SK-N-SH (cell line): ENCODE results near the gene PLEKHA4. TPM values are rescaled to one million over a fixed set of nuclear protein-coding genes. Genes with fewer than 3 reads are reported as not detected.

ENCODE experiments used
- CTCF ChIA-PET: fragments of 300-600, 350-600 bp; formaldehyde crosslinking; extraction: SDS; loops from one replicate; lab custom pipeline; 2021; lab: Yijun Ruan, JAX
- POLR2A ChIA-PET: fragments of 350-600 bp; sonication (Branson Sonifier 250); formaldehyde crosslinking; extraction: SDS; loops from one replicate; lab custom pipeline; 2020; ENCODE audit warnings: antibody characterized with exemption, inconsistent platforms; lab: Yijun Ruan, JAX
- DNase-seq: peaks from one replicate; pipeline ENCODE4 v3.0.0; 2012
- H2AFZ ChIP-seq: fragments of 200-600 bp; sonication (generic); 2 replicates; pipeline ENCODE4 v1.8.1; 2016; ENCODE audit warnings: antibody characterized with exemption, mild to moderate bottlenecking, low read depth
- H3F3A ChIP-seq: fragments of 200-600 bp; sonication (generic); replicated peaks from 2 replicates; pipeline ENCODE3; 2016; ENCODE audit warnings: antibody characterized with exemption, mild to moderate bottlenecking; ENCODE audit not compliant: insufficient read depth
- H3K27ac ChIP-seq, 2 experiments: fragments of 200-500 bp in 1 of 2; fragments of 200-600 bp in 1 of 2; sonication (Bioruptor generic) in 1 of 2; sonication (generic), shearing (Covaris generic) in 1 of 2; 2 replicates each; pipeline versions ENCODE4 v1.5.1 to v1.6.1; 2014 to 2016; ENCODE audit warnings: low read depth in 2 of 2, inconsistent platforms in 1 of 2, low read length in 1 of 2, mild to moderate bottlenecking in 1 of 2, mixed read lengths in 1 of 2
- H3K27me3 ChIP-seq: fragments of 200-600 bp; sonication (generic), shearing (Covaris generic); 2 replicates; pipeline ENCODE4 v1.6.1; 2016; ENCODE audit warnings: mixed run types; ENCODE audit not compliant: insufficient read depth
- H3K36me3 ChIP-seq, 2 experiments: fragments of 200-500 bp in 1 of 2; fragments of 200-600 bp in 1 of 2; sonication (Bioruptor generic) in 1 of 2; sonication (generic) in 1 of 2; replicated peaks in 1 of 2; 2 replicates each; pipeline versions ENCODE3 to v1.5.1; 2014 to 2016; ENCODE audit warnings: low read length in 1 of 2, mild to moderate bottlenecking in 1 of 2; ENCODE audit not compliant: insufficient read depth in 2 of 2, control insufficient read depth in 1 of 2
- H3K4me1 ChIP-seq, 2 experiments: fragments of 200-500 bp in 1 of 2; fragments of 200-600 bp in 1 of 2; sonication (Bioruptor generic) in 1 of 2; sonication (generic), shearing (Covaris generic) in 1 of 2; 2 replicates each; pipeline versions ENCODE4 v1.5.1 to v1.6.1; 2014 to 2016; ENCODE audit warnings: low read depth in 1 of 2, low read length in 1 of 2, mixed run types in 1 of 2; ENCODE audit not compliant: insufficient read depth in 2 of 2, control insufficient read depth in 1 of 2
- H3K4me2 ChIP-seq: fragments of 200-600 bp; sonication (generic), shearing (Covaris generic); 2 replicates; pipeline ENCODE4 v1.6.1; 2017; ENCODE audit warnings: mixed run types
- H3K4me3 ChIP-seq, 2 experiments: fragments of 200-500 bp in 1 of 2; fragments of 200-600 bp in 1 of 2; sonication (Bioruptor generic) in 1 of 2; sonication (generic), shearing (Covaris generic) in 1 of 2; 2 replicates each; pipeline versions ENCODE4 v1.5.1 to v1.8.1; 2014 to 2016; ENCODE audit warnings: low read depth in 2 of 2, inconsistent platforms in 1 of 2, low read length in 1 of 2, mild to moderate bottlenecking in 1 of 2, mixed read lengths in 1 of 2, moderate library complexity in 1 of 2
- H3K79me2 ChIP-seq: fragments of 200-600 bp; sonication (generic); 2 replicates; pipeline ENCODE4 v1.8.1; 2017; ENCODE audit warnings: mild to moderate bottlenecking; ENCODE audit not compliant: insufficient read depth
- H3K9ac ChIP-seq: fragments of 200-600 bp; sonication (generic); 2 replicates; pipeline ENCODE4 v1.6.1; 2017; ENCODE audit warnings: mixed run types
- H3K9me2 ChIP-seq: fragments of 200-600 bp; sonication (generic); 2 replicates; pipeline ENCODE4 v1.6.1; 2017; ENCODE audit warnings: mixed run types
- H3K9me3 ChIP-seq: fragments of 200-600 bp; sonication (generic); 2 replicates; pipeline ENCODE4 v1.6.1; 2017; ENCODE audit warnings: mixed run types, mild to moderate bottlenecking, moderate library complexity
- H4K20me1 ChIP-seq: fragments of 200-600 bp; sonication (generic); 2 replicates; pipeline ENCODE4 v1.6.1; 2017; ENCODE audit warnings: mild to moderate bottlenecking, mixed run types; ENCODE audit not compliant: insufficient read depth
- CHD2 ChIP-seq: fragments of 150-350 bp; IDR thresholded peaks from 2 replicates; pipeline ENCODE4 v1.6.1; 2018; ENCODE audit warnings: low read length; ENCODE audit not compliant: partially characterized antibody
- CTCF ChIP-seq: fragments of 200-600 bp; sonication (generic); IDR thresholded peaks from 2 replicates; pipeline ENCODE4 v1.6.1; 2017; ENCODE audit warnings: antibody characterized with exemption, mild to moderate bottlenecking, moderate library complexity
- GATA2 ChIP-seq: sonication (generic); formaldehyde crosslinking; IDR thresholded peaks from 2 replicates; pipeline ENCODE4 v1.5.0; 2020; ENCODE audit warnings: mild to moderate bottlenecking, missing genetic modification reagents
- IRF3 ChIP-seq: fragments of 150-350 bp; IDR thresholded peaks from 2 replicates; pipeline ENCODE4 v1.6.1; 2016; ENCODE audit warnings: mild to moderate bottlenecking, low read depth, low read length
- MEF2A ChIP-seq: IDR thresholded peaks from 2 replicates; pipeline ENCODE4 v1.4.0; 2012; ENCODE audit warnings: low read depth, borderline replicate concordance
- NFIC ChIP-seq: IDR thresholded peaks from 2 replicates; pipeline ENCODE4 v1.4.0; 2012; ENCODE audit warnings: borderline replicate concordance
- POLR2AphosphoS5 ChIP-seq: IDR thresholded peaks from 2 replicates; pipeline ENCODE4 v1.6.1; 2012; ENCODE audit warnings: low read depth, low read length
- RAD21 ChIP-seq: IDR thresholded peaks from 2 replicates; pipeline ENCODE4 v1.6.1; 2012; ENCODE audit warnings: mild to moderate bottlenecking, low read length
- RCOR1 ChIP-seq: fragments of 150-350 bp; IDR thresholded peaks from 2 replicates; pipeline ENCODE4 v1.6.1; 2017; ENCODE audit warnings: antibody characterized with exemption, low read length
- REST ChIP-seq: IDR thresholded peaks from 2 replicates; pipeline ENCODE4 v1.6.1; 2012; ENCODE audit warnings: mild to moderate bottlenecking, low read depth, low read length, moderate library complexity
- SIN3A ChIP-seq: IDR thresholded peaks from 2 replicates; pipeline ENCODE4 v1.6.1; 2012; ENCODE audit warnings: low read depth, mild to moderate bottlenecking, low read length, moderate library complexity, borderline replicate concordance
- SMC3 ChIP-seq: IDR thresholded peaks from 2 replicates; pipeline ENCODE4 v1.6.1; 2012; ENCODE audit warnings: low read depth, low read length, improper control_type of control experiment
- TEAD4 ChIP-seq: IDR thresholded peaks from 2 replicates; pipeline ENCODE4 v1.4.0; 2012; ENCODE audit warnings: mild to moderate bottlenecking, borderline replicate concordance; ENCODE audit not compliant: insufficient read depth
- USF1 ChIP-seq: IDR thresholded peaks from 2 replicates; pipeline ENCODE4 v1.4.0; 2012; ENCODE audit warnings: low read depth, borderline replicate concordance
- WGBS: methylation state at CpG from one replicate; pipeline ENCODE4 v1.1.6; 2017; ENCODE audit warnings: low lambda C conversion rate; 5-methylcytosine and 5-hydroxymethylcytosine counted together
- polyA plus RNA-seq, 3 experiments: library from polyadenylated mRNA; depleted of rRNA; stranded (reverse); fragments of >200 nt; gene quantifications; 2 replicates each; pipeline ENCODE4 v1.2.3, GENCODE V29; 2012

The PLEKHA4 gene
- polyA plus RNA-seq, 1 of the 3 experiments (the other 2 are of a cell fraction): 5.6 TPM

- Histone ChIP-seq H3K9me2 (no peaks in the 10 kb centered on the region), H3K9ac (no peak overlapping the region), H3K4me1 (peaks cover 0 to 9% of the 10 kb centered on the region in 2 experiments; a peak in 2 of 4 replicates), H3F3A (peaks cover 4% of the 10 kb centered on the region), H3K27ac (no peak overlapping the region), H2AFZ (no peak overlapping the region), H3K27me3 (no peaks in the 10 kb centered on the region), H3K9me3 (no peaks in the 10 kb centered on the region), H4K20me1 (no peaks in the 10 kb centered on the region), H3K79me2 (no peaks in the 10 kb centered on the region), H3K4me3 (no peak overlapping the region), H3K36me3 (peaks cover 0 to 2% of the 10 kb centered on the region in 2 experiments), H3K4me2 (no peak overlapping the region)
- peak; percentile 82 for DNase-seq
- 72% methylated on average over 4 of the region's 5 CpGs for WGBS
- POLR2A ChIA-PET: interaction anchor here (1.2 kb wide), 1 partner anchor 11 kb away, joined by 5 read pairs; no protein-coding TSS in a partner anchor
- TF ChIP-seq CHD2 (peak; percentile 78), SMC3 (no peak)
- CTCF ChIA-PET: interaction anchor here (0.9 to 6.9 kb wide), 8 partner anchors 11 to 194 kb away, joined by 3 to 59 read pairs (median 5); partner anchors contain the start of gene HSD17B14
These were observed 61.9 kb downstream of the PLEKHA4 start for GRCh38 chr19:48806518-48806817.

GRCh38 chr19:48805452-48805851 is 63.0 kb downstream of the PLEKHA4 start:
- no peak overlapping the region for H3K9ac ChIP-seq
- DNase-seq: no peak
- CTCF ChIA-PET: interaction anchor here (0.6 to 6.9 kb wide), 3 partner anchors 10 to 37 kb away, joined by 3 to 59 read pairs (median 5); no protein-coding TSS in a partner anchor

GRCh38 chr19:48804496-48804895 is 63.9 kb downstream of the PLEKHA4 start:
- DNase-seq: no peak
- H4K20me1 ChIP-seq: no peaks in the 10 kb centered on the region
- peaks cover 0 to 2% of the 10 kb centered on the region in 2 experiments for H3K36me3 ChIP-seq
- H3K27ac ChIP-seq: no peak overlapping the region
- H3K9me3 ChIP-seq: no peaks in the 10 kb centered on the region
- TF ChIP-seq SIN3A (no peak), MEF2A (no peak), TEAD4 (no peak), NFIC (no peak), CTCF (no peak), GATA2 (no peak), RCOR1 (no peak), REST (no peak), USF1 (no peak), RAD21 (no peak), IRF3 (no peak)
- H3K79me2 ChIP-seq: no peaks in the 10 kb centered on the region
- no peak overlapping the region for H3K4me2 ChIP-seq
- 85% methylated on average over 8 of the region's 8 CpGs for WGBS
- H3F3A ChIP-seq: peaks cover 4% of the 10 kb centered on the region
- no peak overlapping the region for H3K4me3 ChIP-seq
- no peaks in the 10 kb centered on the region for H3K9me2 ChIP-seq
- ChIA-PET CTCF (interaction anchor here (1.1 to 6.9 kb wide), 4 partner anchors 9 to 38 kb away, joined by 5 to 59 read pairs (median 16); partner anchors contain the start of gene HSD17B14), POLR2A (no interaction called here)
- no peak overlapping the region for H3K9ac ChIP-seq
- H3K27me3 ChIP-seq: no peaks in the 10 kb centered on the region
- H3K4me1 ChIP-seq: no peaks in the 10 kb centered on the region; a peak in 1 of 4 replicates
- H2AFZ ChIP-seq: no peak overlapping the region

More at GRCh38 chr19:48805452-48805851, 63.0 kb downstream of the PLEKHA4 start:
- no peaks in the 10 kb centered on the region for H4K20me1 ChIP-seq
- H3K4me2 ChIP-seq: no peak overlapping the region
- no peak overlapping the region for H3K4me3 ChIP-seq
- no peaks in the 10 kb centered on the region for H3K27me3 ChIP-seq
- peaks cover 0 to 9% of the 10 kb centered on the region in 2 experiments; a peak in 2 of 4 replicates for H3K4me1 ChIP-seq
- no peaks in the 10 kb centered on the region for H3K9me2 ChIP-seq
- POLR2A ChIA-PET: no interaction called here
- H3K27ac ChIP-seq: no peak overlapping the region
- peaks cover 4% of the 10 kb centered on the region for H3F3A ChIP-seq
- H2AFZ ChIP-seq: no peak overlapping the region
- no peaks in the 10 kb centered on the region for H3K9me3 ChIP-seq
- TF ChIP-seq POLR2AphosphoS5 (no peak), RCOR1 (no peak)
- no peaks in the 10 kb centered on the region for H3K79me2 ChIP-seq
- 98% methylated on average over 15 of the region's 15 CpGs for WGBS
- peaks cover 0 to 2% of the 10 kb centered on the region in 2 experiments for H3K36me3 ChIP-seq
